Measurements from ENCODE around the gene UBE2QL1.

UBE2QL1 gene

DNA sequence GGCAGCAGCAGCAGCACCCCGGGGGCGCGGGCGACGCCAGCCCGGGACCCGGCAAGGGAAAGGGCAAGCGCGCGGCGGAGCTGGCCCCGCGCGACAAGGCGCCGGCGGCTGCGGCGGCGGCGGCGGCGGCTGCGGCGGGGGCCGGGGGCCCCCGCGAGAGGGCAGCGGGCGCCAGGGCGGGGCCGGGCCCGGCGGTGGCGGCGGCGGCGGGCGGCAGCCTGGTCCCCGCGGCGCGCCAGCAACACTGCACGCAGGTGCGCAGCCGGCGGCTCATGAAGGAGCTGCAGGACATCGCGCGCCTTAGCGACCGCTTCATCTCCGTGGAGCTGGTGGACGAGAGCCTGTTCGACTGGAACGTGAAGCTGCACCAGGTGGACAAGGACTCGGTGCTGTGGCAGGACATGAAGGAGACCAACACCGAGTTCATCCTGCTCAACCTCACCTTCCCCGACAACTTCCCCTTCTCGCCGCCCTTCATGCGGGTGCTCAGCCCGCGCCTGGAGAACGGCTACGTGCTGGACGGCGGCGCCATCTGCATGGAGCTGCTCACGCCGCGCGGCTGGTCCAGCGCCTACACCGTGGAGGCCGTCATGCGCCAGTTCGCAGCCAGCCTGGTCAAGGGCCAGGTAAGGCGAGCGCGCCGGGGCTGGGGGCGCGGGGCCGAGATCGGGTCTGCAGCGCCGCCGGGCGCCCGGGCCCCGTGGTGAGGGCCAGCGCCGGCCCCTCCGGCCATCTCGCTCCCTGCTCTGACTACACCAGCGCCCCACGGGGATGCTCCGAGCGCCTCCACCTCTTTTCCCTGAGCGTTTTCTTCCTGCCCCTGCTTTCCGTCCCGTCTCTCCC lies at the start of gene UBE2QL1:
UBE2QL1 (plus strand) TSS at position 238 of the 843 bp plus-strand sequence; CDS start at position 273, 35 bp downstream.
- peak; percentile 2 for DNase-seq (ENCODE audit: low read depth)

DNA sequence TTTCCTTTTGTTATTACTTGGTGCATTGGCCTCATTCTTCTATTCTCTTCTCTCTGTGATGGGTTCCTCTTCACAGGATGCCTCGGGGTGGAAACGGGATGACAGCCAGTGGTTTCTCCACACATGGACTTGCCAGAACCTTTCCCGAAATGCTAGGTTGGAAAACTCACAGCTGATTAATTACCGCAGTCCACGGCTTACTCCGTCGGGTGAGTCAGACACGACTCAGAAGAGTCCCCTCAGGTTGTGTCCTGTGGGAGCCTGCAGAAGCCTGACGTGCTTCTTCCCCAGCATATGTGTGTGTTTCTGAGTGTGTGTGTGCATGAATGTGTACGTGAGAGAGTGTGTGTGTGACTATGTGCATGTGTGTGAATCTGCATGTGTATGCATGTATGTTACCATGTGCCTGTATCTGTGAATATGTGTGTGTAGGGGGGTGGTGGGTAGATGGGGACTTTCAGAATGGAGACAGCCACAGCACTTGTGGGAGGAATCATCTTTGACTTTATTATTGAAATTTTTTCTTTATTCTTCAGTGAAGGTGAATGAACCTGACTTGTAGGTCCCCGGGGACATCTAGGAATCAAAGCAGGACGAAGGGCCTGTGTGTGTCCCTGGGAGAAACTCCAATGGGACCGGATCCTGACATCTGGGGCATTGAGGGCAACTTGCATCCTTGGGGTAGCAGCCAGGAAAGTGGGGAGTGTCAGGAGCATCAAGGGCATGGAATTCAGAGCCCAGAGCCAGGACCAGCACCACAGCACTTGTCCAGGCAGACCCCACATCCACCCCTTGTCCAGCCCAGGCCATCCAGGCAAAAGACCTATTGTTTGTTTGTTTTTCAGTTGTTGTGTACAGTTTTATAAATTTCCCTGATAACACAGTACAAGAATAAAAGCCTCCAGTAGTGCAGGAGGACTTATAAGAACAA lies 48.4 kb upstream of the UBE2QL1 start:
- no peak for DNase-seq (ENCODE audit: low read depth)

- DNase-seq (ENCODE audit: low read depth): no peak
Measured at GRCh38 chr5:6401410-6401809, 47.2 kb upstream of the UBE2QL1 start.

GRCh38 chr5:6402939-6403338 lies 45.7 kb upstream of the UBE2QL1 start:
- DNase-seq (ENCODE audit: low read depth): no peak

GRCh38 chr5:6403416-6403815 lies 45.2 kb upstream of the UBE2QL1 start:
- no peak for DNase-seq (ENCODE audit: low read depth)

DNA sequence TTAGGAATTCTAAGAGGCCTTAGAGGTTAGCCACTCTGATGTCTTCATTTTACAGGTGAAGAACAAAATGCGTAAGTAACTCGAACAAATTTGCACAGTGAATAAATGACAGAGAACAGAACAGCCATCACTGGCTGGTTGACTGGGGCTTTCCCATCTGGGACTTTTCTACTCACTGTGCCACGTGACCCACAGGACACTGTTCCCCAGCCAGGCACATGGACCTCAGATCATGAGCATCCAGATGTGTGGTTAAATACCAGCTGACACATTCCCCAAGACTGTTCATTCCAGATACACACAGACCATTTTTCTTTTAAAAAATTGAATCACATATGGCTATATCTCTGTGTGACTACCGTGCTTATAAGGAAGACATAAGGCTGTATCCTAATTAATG lies 44.5 kb upstream of the UBE2QL1 start:
- no peak for DNase-seq (ENCODE audit: low read depth)

- no peak for DNase-seq (ENCODE audit: low read depth)
Measured at GRCh38 chr5:6405591-6405990, 43.1 kb upstream of the UBE2QL1 start.

DNA sequence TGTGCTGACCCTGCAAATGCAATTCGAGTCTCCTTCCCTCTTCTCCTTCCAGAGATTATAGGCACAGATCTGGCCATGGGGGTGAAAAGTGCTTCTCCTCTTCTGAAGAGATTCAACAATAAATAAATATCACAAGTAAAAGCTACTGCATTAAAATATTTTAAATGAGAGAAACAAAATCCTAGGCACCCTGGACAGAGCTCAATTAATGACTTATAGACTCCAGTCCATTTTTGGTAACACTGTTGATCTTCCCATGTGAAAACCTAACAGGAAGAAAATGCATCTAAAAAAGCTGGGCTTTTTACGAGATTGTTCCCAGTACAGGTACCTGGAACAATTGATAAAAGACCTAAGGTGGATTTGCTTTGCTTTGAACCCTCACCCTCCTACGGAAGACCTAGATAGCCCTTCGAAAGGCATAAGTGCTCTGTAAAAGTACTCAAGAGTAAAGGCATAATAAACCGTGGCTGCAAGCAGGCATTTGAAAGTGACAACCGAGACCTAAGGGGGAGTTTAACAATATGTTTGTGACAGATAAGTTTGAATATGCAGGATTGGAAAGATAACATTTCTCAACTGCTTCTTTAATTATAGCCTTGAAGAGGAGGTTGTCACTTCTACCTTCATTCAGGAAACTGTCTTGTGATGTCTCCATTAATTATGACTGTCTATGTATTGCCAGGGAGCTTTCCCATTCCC lies 41.0 kb upstream of the UBE2QL1 start:
- DNase-seq (ENCODE audit: low read depth): no peak

GRCh38 chr5:6408260-6408596 lies 40.4 kb upstream of the UBE2QL1 start:
- DNase-seq (ENCODE audit: low read depth): no peak

DNA sequence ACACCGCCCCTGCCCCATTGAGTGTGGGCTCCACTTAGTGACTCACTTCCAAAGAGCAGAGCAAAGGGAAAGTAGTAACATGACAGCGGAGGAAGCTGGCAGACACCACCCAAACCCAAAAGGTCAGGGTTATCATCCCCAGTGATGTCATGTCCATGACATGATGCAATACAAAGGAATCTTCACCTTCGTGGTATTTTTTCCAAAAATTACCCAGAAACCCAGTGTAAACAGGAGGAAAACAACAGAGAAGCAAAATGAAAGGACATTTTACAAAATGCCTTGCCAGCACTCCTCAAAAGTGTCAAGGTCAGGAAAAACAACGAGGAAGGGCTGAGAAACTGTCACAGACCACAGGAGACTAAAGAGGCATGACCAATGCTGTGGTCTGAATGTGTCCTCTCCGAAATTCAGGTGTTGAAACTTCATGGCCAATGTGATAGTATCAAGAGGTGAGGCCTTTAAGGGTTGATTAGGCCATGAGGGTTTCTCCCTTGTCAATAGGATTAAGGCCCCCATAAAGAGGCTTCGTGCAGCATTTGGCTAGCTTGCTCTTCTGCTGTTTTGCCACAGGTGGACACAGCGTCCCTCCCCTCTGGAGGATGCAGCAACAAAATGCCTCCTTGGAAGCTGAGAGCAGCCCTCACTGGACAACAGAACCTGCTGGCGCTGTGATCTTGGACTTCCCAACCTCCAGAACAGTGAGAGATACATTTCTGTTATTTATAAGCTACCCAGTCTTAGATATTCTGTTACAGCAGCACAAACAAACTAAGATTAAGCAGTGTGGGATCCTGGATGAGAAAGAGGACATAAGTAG lies 39.8 kb upstream of the UBE2QL1 start:
- no peak for DNase-seq (ENCODE audit: low read depth)

- DNase-seq (ENCODE audit: low read depth): no peak
Measured at GRCh38 chr5:6410421-6410820, 38.2 kb upstream of the UBE2QL1 start.

DNA sequence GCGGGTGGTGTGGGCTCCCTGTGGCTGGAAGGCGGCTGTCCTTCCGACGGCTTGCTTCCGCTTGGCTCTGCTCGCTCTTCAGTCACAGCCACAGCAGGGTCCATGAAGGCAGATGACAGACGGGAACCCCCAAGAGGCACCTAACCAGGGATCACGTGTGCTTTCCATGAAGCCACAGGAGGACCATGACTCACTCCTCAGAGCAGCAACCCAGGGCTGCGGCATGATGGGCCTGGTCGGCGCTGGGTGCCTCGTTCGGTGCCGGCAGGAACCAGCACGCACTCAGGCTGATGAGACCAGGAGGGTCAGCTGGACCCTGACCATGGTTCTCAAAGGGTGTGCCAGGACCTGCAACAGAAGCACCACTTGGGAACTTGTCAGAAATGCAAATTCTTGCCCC lies 37.5 kb upstream of the UBE2QL1 start:
- no peak for DNase-seq (ENCODE audit: low read depth)

- DNase-seq (ENCODE audit: low read depth): no peak
Measured at GRCh38 chr5:6412811-6413210, 35.8 kb upstream of the UBE2QL1 start.

DNA sequence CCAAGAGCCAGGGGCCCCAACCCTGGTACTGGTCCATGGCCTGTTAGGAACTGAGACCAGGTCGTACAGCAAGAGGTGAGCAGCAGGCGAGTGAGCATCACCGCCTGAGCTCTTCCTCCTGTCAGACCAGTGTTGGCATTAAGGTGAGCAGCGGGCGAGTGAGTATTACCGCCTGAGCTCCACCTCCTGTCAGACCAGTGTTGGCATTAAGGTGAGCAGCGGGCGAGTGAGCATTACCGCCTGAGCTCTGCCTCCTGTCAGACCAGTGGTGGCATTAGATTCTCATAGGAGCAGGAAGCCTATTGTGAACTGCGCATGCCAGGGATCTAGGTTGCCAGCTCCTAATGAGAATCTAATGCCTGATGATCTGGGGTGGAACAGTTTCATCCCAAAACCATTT lies 31.0 kb upstream of the UBE2QL1 start:
- no peak for DNase-seq (ENCODE audit: low read depth)

DNA sequence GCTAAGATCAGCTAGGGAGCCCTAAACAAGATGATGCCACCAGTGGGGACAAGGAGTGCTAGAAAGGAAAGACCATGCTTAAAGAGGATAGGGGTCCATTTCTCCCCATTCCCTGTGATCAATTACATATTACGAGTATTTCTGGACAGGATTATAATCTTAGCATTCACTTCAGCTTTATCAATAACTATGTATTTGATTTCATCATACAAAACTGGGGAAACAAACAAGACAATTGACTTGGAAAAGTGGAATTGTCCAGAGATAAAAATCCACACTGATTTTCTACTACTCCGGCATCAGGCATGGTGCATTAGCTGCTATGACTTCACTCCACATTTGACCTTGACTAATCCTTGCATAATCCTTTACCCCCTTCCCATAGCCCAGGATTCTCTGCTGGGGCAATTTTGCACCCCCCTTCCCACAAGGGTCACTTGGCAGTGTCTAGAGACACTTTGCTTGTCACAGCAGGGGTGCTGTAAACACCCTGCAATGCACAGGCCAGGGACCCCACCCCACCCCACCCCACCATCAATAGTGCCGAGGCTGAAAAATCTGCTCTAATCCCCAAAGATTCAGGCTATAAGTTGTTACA lies 29.9 kb upstream of the UBE2QL1 start:
- DNase-seq (ENCODE audit: low read depth): no peak

DNA sequence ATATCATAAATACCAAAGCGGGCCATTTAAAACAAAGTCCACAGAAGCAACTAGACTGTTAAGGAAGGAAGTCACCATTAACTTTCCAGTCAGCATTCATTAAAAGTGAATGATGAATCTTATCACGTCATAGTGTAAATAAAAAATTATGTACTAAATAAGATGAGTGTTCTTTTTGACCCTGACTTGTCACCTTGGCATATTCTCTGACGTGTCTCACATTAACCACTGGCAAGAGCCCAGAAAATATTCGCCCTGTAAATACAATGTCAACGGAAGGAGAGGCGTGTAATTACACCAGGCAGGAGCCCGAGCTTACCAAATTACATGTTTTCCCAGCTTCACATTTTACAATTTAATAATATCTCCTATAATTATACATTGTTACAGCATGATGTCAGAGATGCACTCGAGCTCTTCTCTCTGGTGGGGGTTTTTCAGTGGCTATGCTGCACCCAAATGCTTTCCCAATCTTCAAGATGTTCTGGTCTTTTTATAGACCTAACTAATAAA lies 29.3 kb upstream of the UBE2QL1 start:
- DNase-seq (ENCODE audit: low read depth): no peak

DNA sequence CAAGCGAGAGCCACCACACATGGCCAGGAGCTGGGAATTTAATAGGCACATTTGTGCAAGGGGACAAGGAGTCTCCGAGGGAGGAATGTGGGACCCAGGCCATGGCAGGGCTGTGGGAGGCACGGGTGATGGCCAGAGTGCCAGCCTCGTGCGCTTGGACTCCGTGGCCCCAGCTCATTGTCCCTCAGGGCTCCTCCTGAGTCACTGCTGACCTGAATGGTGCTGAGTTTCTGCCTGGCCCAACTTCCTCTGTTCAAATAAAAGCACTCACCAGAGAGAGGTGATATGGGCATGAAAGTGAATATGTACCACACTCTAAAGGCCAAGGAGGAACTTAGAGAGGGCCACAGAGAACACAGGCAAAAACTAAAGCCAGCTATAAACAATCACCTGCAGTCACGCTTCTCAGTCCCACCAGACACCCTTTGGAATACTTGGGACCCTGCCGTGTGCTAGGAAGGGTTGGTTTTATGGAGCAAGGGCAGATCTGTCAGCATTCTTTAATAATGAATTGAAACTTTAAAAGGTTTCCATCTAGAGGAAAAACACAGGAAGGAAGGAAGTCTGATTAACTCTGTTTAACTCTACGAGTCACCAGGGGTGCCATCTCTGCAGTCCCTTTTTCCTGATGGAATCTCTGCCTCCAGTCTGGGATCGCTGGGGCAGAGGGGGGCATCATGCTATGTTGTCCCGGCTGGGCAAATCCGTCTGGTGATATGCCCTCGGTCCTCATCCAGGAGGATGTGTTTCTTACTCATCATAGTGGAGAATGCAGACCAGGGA lies 25.1 kb upstream of the UBE2QL1 start:
- DNase-seq (ENCODE audit: low read depth): no peak

DNA sequence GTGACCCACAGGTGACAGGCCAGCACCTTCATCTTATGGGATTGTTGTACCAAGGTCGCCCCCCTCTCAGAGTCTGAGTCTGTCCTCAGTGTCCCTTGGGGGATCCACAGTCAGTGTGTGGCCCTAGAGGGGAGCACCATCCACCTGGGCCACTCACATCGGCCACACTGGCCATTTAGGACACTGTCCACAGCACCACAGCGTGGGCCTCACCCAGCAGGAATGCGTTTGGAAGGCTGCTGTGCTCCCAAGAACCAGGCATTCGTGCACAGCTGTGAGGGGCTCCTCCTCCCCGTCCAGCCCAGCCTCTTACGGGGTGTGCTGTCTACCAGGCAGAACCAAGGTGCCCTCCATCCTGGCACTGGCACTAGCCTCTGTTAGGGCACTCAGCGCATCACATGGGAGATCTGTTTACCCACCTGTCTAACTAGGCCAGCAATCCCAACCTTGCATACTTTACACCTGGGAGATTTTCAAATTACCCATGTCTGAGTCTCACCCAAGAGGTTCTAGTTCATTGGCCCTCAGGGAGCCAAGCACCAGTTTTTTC lies 24.5 kb upstream of the UBE2QL1 start:
- no peak for DNase-seq (ENCODE audit: low read depth)

GRCh38 chr5:6424700-6425099 lies 24.0 kb upstream of the UBE2QL1 start:
- DNase-seq (ENCODE audit: low read depth): no peak

GRCh38 chr5:6427694-6428093 lies 21.0 kb upstream of the UBE2QL1 start:
- DNase-seq (ENCODE audit: low read depth): no peak
